OCI-LY1 (cell line): Measurements from ENCODE around the gene KCTD1.

ENCODE experiments used
- H2AFZ ChIP-seq: fragments of 200-600 bp; sonication (generic), shearing (Covaris generic); 2 replicates; pipeline ENCODE4 v1.6.0; 2014; ENCODE audit warnings: antibody characterized with exemption, mild to moderate bottlenecking, low read length
- H3F3A ChIP-seq: fragments of 200-600 bp; sonication (generic), shearing (Covaris generic); 2 replicates; pipeline ENCODE4 v1.6.0; 2014; ENCODE audit warnings: mild to moderate bottlenecking, antibody characterized with exemption, low read length, moderate library complexity; ENCODE audit not compliant: insufficient read depth
- H3K27ac ChIP-seq: fragments of 200-600 bp; sonication (generic); 2 replicates; pipeline ENCODE4 v1.5.1; 2014; ENCODE audit warnings: low read length, mixed run types, mild to moderate bottlenecking, low read depth; ENCODE audit not compliant: poor library complexity, severe bottlenecking
- H3K27me3 ChIP-seq: fragments of 200-600 bp; sonication (generic); 2 replicates; pipeline ENCODE4 v1.6.0; 2014; ENCODE audit warnings: antibody characterized with exemption, mild to moderate bottlenecking, low read length, moderate library complexity; ENCODE audit not compliant: insufficient read depth
- H3K36me3 ChIP-seq: fragments of 200-600 bp; sonication (generic); 2 replicates; pipeline ENCODE4 v1.6.1; 2014; ENCODE audit warnings: mild to moderate bottlenecking, antibody characterized with exemption, low read length, moderate library complexity, mixed read lengths; ENCODE audit not compliant: insufficient read depth
- H3K4me1 ChIP-seq: fragments of 200-600 bp; sonication (generic); 2 replicates; pipeline ENCODE4 v1.5.1; 2014; ENCODE audit warnings: mild to moderate bottlenecking, low read length, moderate library complexity; ENCODE audit not compliant: insufficient read depth, severe bottlenecking
- H3K4me2 ChIP-seq: fragments of 200-600 bp; sonication (generic), shearing (Covaris generic); 2 replicates; pipeline ENCODE4 v1.6.1; 2014; ENCODE audit warnings: low read length
- H3K4me3 ChIP-seq: fragments of 200-600 bp; sonication (generic); 2 replicates; pipeline ENCODE4 v1.5.1; 2014; ENCODE audit warnings: low read length, low read depth, mild to moderate bottlenecking, mixed read lengths; ENCODE audit not compliant: poor library complexity, severe bottlenecking
- H3K79me2 ChIP-seq: fragments of 200-600 bp; shearing (Covaris generic); 2 replicates; pipeline ENCODE4 v1.6.1; 2016; ENCODE audit warnings: mixed run types, low read length, mixed read lengths; ENCODE audit not compliant: insufficient read depth
- H3K9ac ChIP-seq: fragments of 200-600 bp; sonication (generic), shearing (Covaris generic); 2 replicates; pipeline ENCODE4 v1.6.1; 2014; ENCODE audit warnings: mild to moderate bottlenecking, low read length, mixed read lengths
- H3K9me2 ChIP-seq: fragments of 200-600 bp; sonication (generic), shearing (Covaris generic); 2 replicates; pipeline ENCODE4 v1.6.1; 2014; ENCODE audit warnings: low read depth, mild to moderate bottlenecking, low read length, mixed read lengths
- H3K9me3 ChIP-seq: fragments of 200-600 bp; shearing (Covaris generic); 2 replicates; pipeline ENCODE4 v1.6.1; 2014; ENCODE audit warnings: low read length, mixed read lengths
- H4K20me1 ChIP-seq: fragments of 200-600 bp; sonication (generic), shearing (Covaris generic); 2 replicates; pipeline ENCODE4 v1.6.0; 2016; ENCODE audit warnings: mild to moderate bottlenecking, low read length; ENCODE audit not compliant: insufficient read depth
- EZH2 ChIP-seq: fragments of 200-600 bp; sonication (generic), shearing (Covaris generic); IDR thresholded peaks from 2 replicates; pipeline ENCODE4 v1.8.0; 2017; ENCODE audit warnings: borderline replicate concordance, mixed run types, mild to moderate bottlenecking, antibody characterized with exemption, low read length, moderate library complexity, mixed read lengths
- TF ChIP-seq, protein P1 (sequence below): fragments of 200-600 bp; sonication (generic), shearing (Covaris generic); IDR thresholded peaks from 2 replicates; pipeline ENCODE4 v1.5.1; 2017; ENCODE audit warnings: mild to moderate bottlenecking, antibody characterized with exemption, low read length, moderate library complexity, mixed read lengths

The KCTD1 gene

GRCh38 chr18:26409091-26409490 is 139.3 kb downstream of the KCTD1 start:
- Histone ChIP-seq H3K9ac (no peak overlapping the region), H2AFZ (no peak overlapping the region), H3K79me2 (no peaks in the 10 kb centered on the region), H3K27me3 (no peaks in the 10 kb centered on the region), H3K9me3 (no peaks in the 10 kb centered on the region), H3K4me2 (no peak overlapping the region), H3F3A (no peaks in the 10 kb centered on the region), H4K20me1 (no peaks in the 10 kb centered on the region), H3K36me3 (no peaks in the 10 kb centered on the region), H3K4me1 (peaks cover 16% of the 10 kb centered on the region), H3K27ac (no peak overlapping the region), H3K4me3 (no peak overlapping the region), H3K9me2 (no peaks in the 10 kb centered on the region)
- TF ChIP-seq EZH2, result no peak
- TF ChIP-seq, protein P1, sequence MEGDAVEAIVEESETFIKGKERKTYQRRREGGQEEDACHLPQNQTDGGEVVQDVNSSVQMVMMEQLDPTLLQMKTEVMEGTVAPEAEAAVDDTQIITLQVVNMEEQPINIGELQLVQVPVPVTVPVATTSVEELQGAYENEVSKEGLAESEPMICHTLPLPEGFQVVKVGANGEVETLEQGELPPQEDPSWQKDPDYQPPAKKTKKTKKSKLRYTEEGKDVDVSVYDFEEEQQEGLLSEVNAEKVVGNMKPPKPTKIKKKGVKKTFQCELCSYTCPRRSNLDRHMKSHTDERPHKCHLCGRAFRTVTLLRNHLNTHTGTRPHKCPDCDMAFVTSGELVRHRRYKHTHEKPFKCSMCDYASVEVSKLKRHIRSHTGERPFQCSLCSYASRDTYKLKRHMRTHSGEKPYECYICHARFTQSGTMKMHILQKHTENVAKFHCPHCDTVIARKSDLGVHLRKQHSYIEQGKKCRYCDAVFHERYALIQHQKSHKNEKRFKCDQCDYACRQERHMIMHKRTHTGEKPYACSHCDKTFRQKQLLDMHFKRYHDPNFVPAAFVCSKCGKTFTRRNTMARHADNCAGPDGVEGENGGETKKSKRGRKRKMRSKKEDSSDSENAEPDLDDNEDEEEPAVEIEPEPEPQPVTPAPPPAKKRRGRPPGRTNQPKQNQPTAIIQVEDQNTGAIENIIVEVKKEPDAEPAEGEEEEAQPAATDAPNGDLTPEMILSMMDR, result no peak

DNA sequence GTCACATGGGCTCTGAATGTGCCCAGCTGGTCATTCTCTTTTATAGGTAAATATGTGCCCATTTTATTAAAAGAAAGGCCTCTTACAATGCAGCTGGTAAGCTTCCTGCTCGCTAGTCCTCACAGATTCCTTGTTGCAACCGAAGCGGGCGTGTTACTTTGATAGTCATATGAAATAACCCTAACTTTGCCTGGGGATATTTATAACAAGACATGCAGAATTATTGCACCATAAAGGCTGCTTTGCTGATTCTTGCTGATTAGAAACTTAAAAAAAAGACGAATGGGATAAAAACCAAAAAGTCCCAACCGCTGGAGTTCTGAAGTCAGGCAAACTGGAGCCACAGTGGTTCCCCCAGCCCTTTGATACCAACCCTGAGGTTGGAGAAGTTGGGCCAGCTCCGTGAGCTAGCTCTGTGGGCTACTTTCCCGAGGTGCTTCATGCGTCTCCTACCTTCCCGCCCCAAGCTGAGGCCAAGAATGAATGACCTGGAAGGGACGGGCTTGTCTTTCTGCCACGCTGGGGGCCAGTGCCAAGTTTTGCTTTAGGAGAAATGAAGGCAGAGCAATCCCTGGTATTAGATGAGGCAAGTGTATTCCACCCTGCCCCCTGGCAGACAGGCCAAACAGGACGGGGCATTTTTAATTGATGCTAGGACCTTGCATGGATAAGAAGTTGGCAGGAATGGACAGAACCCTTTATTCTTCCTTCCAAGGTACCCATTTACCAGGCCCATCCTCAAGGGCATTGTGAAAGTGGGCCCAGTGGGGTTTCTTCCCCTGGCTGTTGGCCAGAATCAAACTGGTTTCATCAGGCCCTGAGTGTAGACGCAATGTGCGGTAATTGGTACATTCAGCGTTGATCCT is 140.4 kb downstream of the KCTD1 start:
- Histone ChIP-seq H3K9me3 (no peaks in the 10 kb centered on the region), H3K4me3 (no peak overlapping the region), H3K79me2 (no peaks in the 10 kb centered on the region), H2AFZ (no peak overlapping the region), H3F3A (no peaks in the 10 kb centered on the region), H3K4me2 (no peak overlapping the region), H4K20me1 (no peaks in the 10 kb centered on the region), H3K9ac (no peak overlapping the region), H3K9me2 (no peaks in the 10 kb centered on the region), H3K27ac (no peak overlapping the region), H3K4me1 (peaks cover 16% of the 10 kb centered on the region), H3K36me3 (no peaks in the 10 kb centered on the region), H3K27me3 (no peaks in the 10 kb centered on the region)
- TF ChIP-seq EZH2, result no peak
- TF ChIP-seq, protein P1, result no peak

- no peak overlapping the region for H3K4me2 ChIP-seq
- no peaks in the 10 kb centered on the region for H3K36me3 ChIP-seq
- no peak overlapping the region for H3K9ac ChIP-seq
- no peak overlapping the region for H2AFZ ChIP-seq
- no peak overlapping the region for H3K27ac ChIP-seq
- H3K9me3 ChIP-seq, result no peaks in the 10 kb centered on the region
- TF ChIP-seq, protein P1, result no peak
- TF ChIP-seq EZH2, result no peak
- H3K4me1 ChIP-seq, result peaks cover 16% of the 10 kb centered on the region
- no peaks in the 10 kb centered on the region for H3K79me2 ChIP-seq
- no peaks in the 10 kb centered on the region for H3K9me2 ChIP-seq
- no peak overlapping the region for H3K4me3 ChIP-seq
- H4K20me1 ChIP-seq, result no peaks in the 10 kb centered on the region
- no peaks in the 10 kb centered on the region for H3K27me3 ChIP-seq
- no peaks in the 10 kb centered on the region for H3F3A ChIP-seq
Observed at GRCh38 chr18:26406854-26407517, 141.4 kb downstream of the KCTD1 start.
